ENCODE results near the gene SOCS3. TPM values are rescaled to one million over a fixed set of nuclear protein-coding genes. Genes with fewer than 3 reads are reported as not detected.

The SOCS3 gene
- total RNA-seq, 1 experiment from 2014 or later: 11.3 TPM

DNA sequence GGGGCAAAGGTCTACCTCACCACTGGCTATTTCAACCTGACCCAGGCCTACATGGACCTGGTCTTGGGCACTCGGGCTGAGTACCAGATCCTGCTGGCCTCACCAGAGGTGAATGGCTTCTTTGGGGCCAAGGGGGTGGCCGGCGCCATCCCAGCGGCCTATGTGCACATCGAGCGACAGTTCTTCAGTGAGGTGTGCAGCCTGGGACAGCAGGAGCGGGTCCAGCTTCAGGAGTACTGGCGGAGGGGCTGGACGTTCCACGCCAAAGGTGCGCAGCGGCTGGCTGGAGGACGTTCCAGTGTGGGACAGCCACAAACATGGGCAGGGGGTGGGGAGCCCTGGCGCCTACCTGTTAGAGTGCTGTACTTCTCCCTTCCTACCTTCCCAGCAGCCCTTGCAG is 43.9 kb upstream of the SOCS3 start:
- no peaks in the 10 kb centered on the region for H3K27me3 Mint-ChIP-seq (ENCODE audit: insufficient read depth, unreplicated experiment)
- ChIA-PET CTCF (no interaction called here), POLR2A (interaction anchor here (0.6 kb wide), 1 partner anchor 90 kb away, joined by 3 read pairs; no protein-coding TSS in a partner anchor)
- H3K4me1 ChIP-seq: peaks cover 15% of the 10 kb centered on the region
- H3K27ac Mint-ChIP-seq (ENCODE audit: unreplicated experiment): no peak overlapping the region
- DNase-seq: no peak
- H3K4me3 ChIP-seq (ENCODE audit: low read depth, low read length): no peak overlapping the region
- H3K4me3 Mint-ChIP-seq (ENCODE audit: unreplicated experiment): no peak overlapping the region
- peaks cover 7% of the 10 kb centered on the region for H3K36me3 ChIP-seq (ENCODE audit: control insufficient read depth, insufficient read depth, low read length)
- H3K9me3 ChIP-seq: no peaks in the 10 kb centered on the region
- H3K4me1 Mint-ChIP-seq (ENCODE audit: low read depth, unreplicated experiment): peaks cover 12% of the 10 kb centered on the region
- no peaks in the 10 kb centered on the region for H3K9me3 Mint-ChIP-seq (ENCODE audit: unreplicated experiment)
- H3K27me3 ChIP-seq (replicated peaks; ENCODE audit: control insufficient read depth, insufficient read depth, low read length): no peaks in the 10 kb centered on the region
- no TSS peak for BruUV-seq (replicated peaks)
- peaks cover 86% of the 10 kb centered on the region for H3K36me3 Mint-ChIP-seq (ENCODE audit: insufficient read depth, unreplicated experiment)
- TF ChIP-seq, protein P1, sequence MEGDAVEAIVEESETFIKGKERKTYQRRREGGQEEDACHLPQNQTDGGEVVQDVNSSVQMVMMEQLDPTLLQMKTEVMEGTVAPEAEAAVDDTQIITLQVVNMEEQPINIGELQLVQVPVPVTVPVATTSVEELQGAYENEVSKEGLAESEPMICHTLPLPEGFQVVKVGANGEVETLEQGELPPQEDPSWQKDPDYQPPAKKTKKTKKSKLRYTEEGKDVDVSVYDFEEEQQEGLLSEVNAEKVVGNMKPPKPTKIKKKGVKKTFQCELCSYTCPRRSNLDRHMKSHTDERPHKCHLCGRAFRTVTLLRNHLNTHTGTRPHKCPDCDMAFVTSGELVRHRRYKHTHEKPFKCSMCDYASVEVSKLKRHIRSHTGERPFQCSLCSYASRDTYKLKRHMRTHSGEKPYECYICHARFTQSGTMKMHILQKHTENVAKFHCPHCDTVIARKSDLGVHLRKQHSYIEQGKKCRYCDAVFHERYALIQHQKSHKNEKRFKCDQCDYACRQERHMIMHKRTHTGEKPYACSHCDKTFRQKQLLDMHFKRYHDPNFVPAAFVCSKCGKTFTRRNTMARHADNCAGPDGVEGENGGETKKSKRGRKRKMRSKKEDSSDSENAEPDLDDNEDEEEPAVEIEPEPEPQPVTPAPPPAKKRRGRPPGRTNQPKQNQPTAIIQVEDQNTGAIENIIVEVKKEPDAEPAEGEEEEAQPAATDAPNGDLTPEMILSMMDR (IDR thresholded peaks at IDR 0.05; ENCODE audit: insufficient read depth in 1 of 2, low read depth in 1 of 2, low read length in 1 of 2, severe bottlenecking in 1 of 2, unreplicated experiment in 1 of 2): no peak
- intact Hi-C loops (cut with micrococcal nuclease; ENCODE audit: unreplicated experiment): no loop called here

DNA sequence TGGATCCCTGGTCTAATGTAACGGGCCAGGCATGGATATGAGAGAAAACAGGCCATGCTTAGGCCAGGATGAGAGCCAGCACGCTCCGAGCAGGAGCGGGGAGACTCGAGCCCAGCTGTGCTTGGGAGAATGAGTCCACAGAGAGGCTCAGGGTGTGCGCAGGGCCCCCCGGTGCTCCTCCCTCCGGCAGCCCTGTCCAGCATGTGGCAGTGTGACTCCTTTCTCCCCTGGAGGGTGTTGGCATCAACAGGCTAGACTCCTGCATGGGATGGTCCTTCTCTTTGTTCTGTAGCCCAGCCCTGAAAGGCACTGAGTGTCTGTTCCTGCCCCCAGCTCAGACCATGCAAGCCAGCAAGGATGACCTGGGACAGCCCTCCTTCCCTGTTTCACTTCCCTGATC is 42.0 kb upstream of the SOCS3 start:
- POLR2A ChIA-PET: interaction anchor here (0.6 kb wide), 1 partner anchor 9 kb away, joined by 7 read pairs; no protein-coding TSS in a partner anchor
- TF ChIP-seq, protein P1 (IDR thresholded peaks at IDR 0.05; ENCODE audit: insufficient read depth in 1 of 2, low read depth in 1 of 2, low read length in 1 of 2, severe bottlenecking in 1 of 2, unreplicated experiment in 1 of 2): no peak

DNA sequence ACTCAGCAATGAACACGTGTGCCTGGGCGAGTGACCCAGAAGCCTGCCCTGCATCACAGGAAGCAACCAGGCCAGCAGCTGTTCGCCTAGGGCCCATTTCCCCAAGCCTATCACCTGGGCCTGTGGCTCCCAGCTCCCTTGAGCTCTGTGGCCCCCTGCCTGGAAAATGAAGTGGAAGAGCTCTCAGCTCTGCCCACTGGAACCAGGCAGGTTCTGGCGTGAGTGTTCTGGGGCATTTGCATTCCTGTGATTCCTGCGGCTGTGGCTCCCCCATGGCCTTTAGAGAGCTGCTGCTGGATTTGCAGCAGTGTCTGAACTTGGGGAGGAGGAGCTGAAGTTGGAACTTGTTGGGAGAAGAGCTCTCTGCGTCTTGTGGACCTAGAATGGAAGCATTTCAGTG is 41.4 kb upstream of the SOCS3 start:
- POLR2A ChIA-PET: no interaction called here
- H3K4me1 ChIP-seq: no peaks in the 10 kb centered on the region
- peaks cover 9% of the 10 kb centered on the region for H3K36me3 ChIP-seq (ENCODE audit: control insufficient read depth, insufficient read depth, low read length)
- H3K27ac Mint-ChIP-seq (ENCODE audit: unreplicated experiment): peak overlapping the region; percentile 10
- CTCF ChIA-PET: interaction anchor here (1.2 kb wide), 1 partner anchor 21 kb away, joined by 4 read pairs; no protein-coding TSS in a partner anchor
- DNase-seq: no peak
- H3K9me3 Mint-ChIP-seq (ENCODE audit: unreplicated experiment): no peaks in the 10 kb centered on the region
- H3K4me1 Mint-ChIP-seq (ENCODE audit: low read depth, unreplicated experiment): peaks cover 16% of the 10 kb centered on the region
- H3K9me3 ChIP-seq: no peaks in the 10 kb centered on the region
- TF ChIP-seq, protein P1 (IDR thresholded peaks at IDR 0.05; ENCODE audit: insufficient read depth in 1 of 2, low read depth in 1 of 2, low read length in 1 of 2, severe bottlenecking in 1 of 2, unreplicated experiment in 1 of 2): no peak
- no TSS peak for BruUV-seq (replicated peaks)
- no peaks in the 10 kb centered on the region for H3K27me3 ChIP-seq (replicated peaks; ENCODE audit: control insufficient read depth, insufficient read depth, low read length)
- peaks cover 94% of the 10 kb centered on the region for H3K36me3 Mint-ChIP-seq (ENCODE audit: insufficient read depth, unreplicated experiment)
- no peak overlapping the region for H3K4me3 ChIP-seq (ENCODE audit: low read depth, low read length)
- H3K27me3 Mint-ChIP-seq (ENCODE audit: insufficient read depth, unreplicated experiment): no peaks in the 10 kb centered on the region
- intact Hi-C loops (cut with micrococcal nuclease; ENCODE audit: unreplicated experiment): no loop called here
- H3K4me3 Mint-ChIP-seq (ENCODE audit: unreplicated experiment): no peak overlapping the region

More for the DNA sequence above, 42.0 kb upstream of the SOCS3 start:
- Mint-ChIP-seq H3K27me3 (ENCODE audit: insufficient read depth, unreplicated experiment) (no peaks in the 10 kb centered on the region), H3K27ac (ENCODE audit: unreplicated experiment) (no peak overlapping the region), H3K4me1 (ENCODE audit: low read depth, unreplicated experiment) (peaks cover 10% of the 10 kb centered on the region), H3K36me3 (ENCODE audit: insufficient read depth, unreplicated experiment) (peaks cover 88% of the 10 kb centered on the region), H3K9me3 (ENCODE audit: unreplicated experiment) (no peaks in the 10 kb centered on the region), H3K4me3 (ENCODE audit: unreplicated experiment) (no peak overlapping the region)
- CTCF ChIA-PET: interaction anchor here (1.2 kb wide), 1 partner anchor 20 kb away, joined by 4 read pairs; no protein-coding TSS in a partner anchor
- Histone ChIP-seq H3K9me3 (no peaks in the 10 kb centered on the region), H3K36me3 (ENCODE audit: control insufficient read depth, insufficient read depth, low read length) (peaks cover 8% of the 10 kb centered on the region), H3K27me3 (replicated peaks; ENCODE audit: control insufficient read depth, insufficient read depth, low read length) (no peaks in the 10 kb centered on the region), H3K4me1 (no peaks in the 10 kb centered on the region), H3K4me3 (ENCODE audit: low read depth, low read length) (no peak overlapping the region)
- no TSS peak for BruUV-seq (replicated peaks)
- no peak for DNase-seq
- intact Hi-C loops (cut with micrococcal nuclease; ENCODE audit: unreplicated experiment): no loop called here

Measured in Caco-2 (cell line).